Activated CD4-positive, CD25-positive, alpha-beta regulatory T cell treated with anti-CD3 and anti-CD28 coated beads, Interleukin-2, amount 50 U/mL, for 72 hours (primary cell): ENCODE measurements around the gene CLASP2.
"Not testable (repeated sequence)": the region's sequence is repeated elsewhere in the genome, so short reads cannot be mapped to it uniquely, and the experiment has no call there.

Experiments used
- DNase-seq: peaks from one replicate; pipeline ENCODE4 v3.0.0; 2021

Gene CLASP2

DNA sequence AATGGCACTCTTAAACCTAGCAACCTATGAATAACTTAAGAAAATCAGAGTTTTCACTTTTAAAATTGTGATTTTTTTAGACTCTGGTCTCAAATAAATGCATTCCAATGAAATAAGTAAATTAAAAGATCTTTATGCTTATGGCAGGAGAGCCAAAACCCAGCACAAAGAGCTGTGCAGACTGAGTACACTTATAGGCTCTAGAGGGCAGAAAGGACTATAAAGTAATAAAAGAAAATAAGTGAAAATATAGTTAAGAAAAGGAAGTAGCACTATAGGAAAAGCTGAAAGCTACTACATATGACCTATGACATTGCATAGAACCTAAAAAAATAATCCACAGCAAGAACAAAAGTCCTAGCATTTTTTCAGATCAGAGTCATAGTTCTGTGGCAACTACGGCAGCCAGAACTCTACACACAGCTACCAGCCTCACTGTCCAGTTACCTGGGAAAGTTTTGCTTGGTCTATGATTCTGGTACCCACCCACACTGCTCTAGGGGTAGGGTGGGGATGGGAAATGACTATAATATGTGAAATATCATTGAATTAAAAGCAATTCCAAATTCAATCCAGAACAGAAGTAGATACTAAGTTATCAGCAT is 30.5 kb downstream of the CLASP2 start:
- DNase-seq = no peak

DNA sequence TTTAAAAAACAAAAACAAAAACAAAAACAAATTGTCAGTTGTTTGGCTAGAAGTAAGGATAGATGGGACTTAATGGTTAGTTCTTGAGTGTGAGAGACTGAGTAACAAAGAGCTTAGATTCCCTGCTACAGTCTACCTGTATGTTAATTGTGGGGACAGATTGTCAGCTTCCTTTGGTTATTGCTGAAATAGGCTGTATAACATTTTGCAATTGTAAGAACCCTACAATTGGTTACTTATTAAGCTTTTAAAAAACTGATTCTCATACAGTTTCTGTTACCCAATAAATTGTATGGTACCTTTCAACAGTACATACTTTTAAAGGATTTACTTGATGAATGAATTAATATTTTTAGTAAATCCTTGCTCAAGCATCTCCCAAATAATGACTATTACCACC is 35.3 kb downstream of the CLASP2 start:
- no peak for DNase-seq

DNA sequence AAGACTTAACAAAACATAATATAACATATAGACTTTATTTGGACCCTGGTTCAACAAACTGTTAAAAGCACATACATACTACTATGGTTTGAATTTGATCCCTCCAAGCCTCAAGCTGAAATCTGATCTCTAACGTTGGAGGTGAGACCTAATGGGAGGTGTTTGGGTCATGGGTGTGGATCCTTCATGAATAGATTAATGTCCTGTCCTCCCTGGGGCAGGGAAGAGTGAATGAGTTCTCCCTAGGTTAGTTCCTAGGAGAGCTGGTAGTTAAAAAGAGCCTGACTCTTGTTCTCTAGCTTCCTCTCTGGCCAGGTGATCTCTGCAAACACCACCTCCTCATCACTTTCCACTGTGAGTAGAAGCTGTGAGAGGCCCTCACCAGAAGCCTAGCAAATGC is 36.4 kb downstream of the CLASP2 start:
- no peak for DNase-seq

GRCh38 chr3:33678073-33678472 is 40.0 kb downstream of the CLASP2 start:
- no peak for DNase-seq

GRCh38 chr3:33673436-33673835 is 44.6 kb downstream of the CLASP2 start:
- not testable (repeated sequence) for DNase-seq

- no peak for DNase-seq
Observed at GRCh38 chr3:33668618-33669017, 49.4 kb downstream of the CLASP2 start.

- DNase-seq = no peak
Observed at GRCh38 chr3:33665294-33665693, 52.8 kb downstream of the CLASP2 start.

GRCh38 chr3:33664195-33664594 is 53.9 kb downstream of the CLASP2 start:
- no peak for DNase-seq

GRCh38 chr3:33663042-33663441 is 55.0 kb downstream of the CLASP2 start:
- no peak for DNase-seq

- no peak for DNase-seq
Observed at GRCh38 chr3:33659856-33660434, 58.1 kb downstream of the CLASP2 start.

GRCh38 chr3:33658991-33659848 is 58.8 kb downstream of the CLASP2 start:
- no peak for DNase-seq

DNA sequence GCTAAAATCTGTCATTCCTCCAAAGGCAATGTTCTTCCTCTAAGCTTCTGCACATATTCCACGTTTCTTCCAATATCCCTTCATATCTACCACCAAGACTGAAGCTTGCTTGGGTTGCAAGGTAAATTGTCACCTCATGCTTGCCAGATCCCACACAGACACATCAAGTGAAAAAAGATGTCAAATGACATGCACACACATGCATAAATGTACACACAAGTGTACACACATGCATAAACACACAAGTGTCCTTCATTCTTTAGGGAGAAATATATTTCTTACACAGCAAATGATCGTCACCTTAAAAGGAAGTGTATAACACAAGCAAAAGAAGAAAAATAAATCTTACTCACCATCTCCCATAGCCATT is 59.4 kb downstream of the CLASP2 start:
- no peak for DNase-seq

DNA sequence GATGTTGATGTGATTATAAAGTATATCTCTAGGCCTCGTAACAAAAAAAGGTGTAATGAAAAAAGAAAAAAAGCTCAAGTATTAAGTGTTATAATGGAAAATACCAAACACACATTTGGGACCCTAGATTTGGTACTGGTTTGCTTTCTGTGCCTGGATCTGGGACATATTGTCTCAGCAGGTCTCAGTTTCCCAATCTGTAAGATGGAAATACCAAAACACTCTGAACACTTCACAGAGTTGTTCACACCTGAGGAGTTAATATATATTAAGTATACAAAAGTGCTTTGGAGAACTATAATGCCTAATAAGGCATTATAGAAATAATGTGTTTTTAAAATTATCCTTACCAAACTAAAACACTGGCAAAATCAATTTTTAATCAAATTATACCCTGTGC is 60.0 kb downstream of the CLASP2 start:
- DNase-seq = no peak

DNA sequence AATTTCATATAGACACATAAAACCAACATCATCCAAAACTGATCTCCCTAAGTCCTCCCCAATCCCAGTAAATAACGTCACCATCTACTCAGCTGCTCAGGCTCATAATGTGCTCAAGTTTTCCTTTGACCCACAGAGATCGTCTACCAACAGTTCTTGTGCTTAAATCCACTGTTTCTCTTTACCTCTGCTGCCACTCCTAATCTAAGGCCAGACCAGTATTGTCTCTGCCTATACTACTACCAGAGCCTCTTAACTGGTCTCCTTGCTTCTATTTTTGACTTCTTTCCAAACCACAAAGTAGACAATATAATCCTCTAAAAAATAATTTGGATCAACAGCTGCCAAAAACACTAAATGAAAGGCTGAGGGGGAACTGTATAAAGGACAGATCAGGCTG is 65.3 kb downstream of the CLASP2 start:
- DNase-seq = no peak

GRCh38 chr3:33651101-33651500 is 67.0 kb downstream of the CLASP2 start:
- not testable (repeated sequence) for DNase-seq

GRCh38 chr3:33650495-33650894 is 67.6 kb downstream of the CLASP2 start:
- no peak for DNase-seq

DNA sequence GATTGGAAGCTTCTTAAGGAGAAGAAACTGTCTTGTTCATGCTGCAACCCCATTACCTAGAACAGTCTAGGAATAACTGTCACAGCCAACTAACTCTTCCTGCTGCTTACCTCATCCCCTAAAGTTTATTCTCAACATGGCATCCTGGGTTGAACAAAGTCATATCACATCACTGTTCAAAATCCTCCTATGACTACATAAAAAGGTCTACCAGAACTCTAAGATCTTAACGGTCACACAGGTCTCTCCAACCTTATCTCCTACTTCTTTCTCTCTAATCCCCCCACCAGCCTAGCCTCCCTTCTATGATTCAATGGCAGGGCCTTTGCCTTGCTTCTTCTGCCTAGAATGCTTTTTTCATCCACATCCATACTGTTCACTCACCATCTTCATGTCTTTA is 69.3 kb downstream of the CLASP2 start:
- no peak for DNase-seq

DNA sequence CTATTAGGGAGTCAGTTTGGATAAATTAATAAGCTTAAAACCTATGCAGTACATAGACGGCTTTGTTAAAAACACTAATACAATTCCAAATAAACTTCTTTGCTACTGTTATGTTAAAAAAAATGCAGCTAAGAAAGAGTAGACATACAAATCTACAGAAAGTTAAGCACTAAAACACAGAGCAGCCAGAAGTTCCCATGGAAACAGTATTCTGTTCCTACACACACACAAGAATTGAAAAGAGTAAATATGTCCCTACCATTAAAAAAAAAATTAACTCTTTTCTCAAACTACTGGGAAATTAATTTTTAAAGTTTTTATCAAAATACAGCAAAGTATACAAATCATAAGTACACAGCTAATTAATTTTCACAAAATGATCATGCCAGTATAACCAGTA is 71.6 kb downstream of the CLASP2 start:
- no peak for DNase-seq

GRCh38 chr3:33645060-33645647 is 72.9 kb downstream of the CLASP2 start:
- DNase-seq = no peak

DNA sequence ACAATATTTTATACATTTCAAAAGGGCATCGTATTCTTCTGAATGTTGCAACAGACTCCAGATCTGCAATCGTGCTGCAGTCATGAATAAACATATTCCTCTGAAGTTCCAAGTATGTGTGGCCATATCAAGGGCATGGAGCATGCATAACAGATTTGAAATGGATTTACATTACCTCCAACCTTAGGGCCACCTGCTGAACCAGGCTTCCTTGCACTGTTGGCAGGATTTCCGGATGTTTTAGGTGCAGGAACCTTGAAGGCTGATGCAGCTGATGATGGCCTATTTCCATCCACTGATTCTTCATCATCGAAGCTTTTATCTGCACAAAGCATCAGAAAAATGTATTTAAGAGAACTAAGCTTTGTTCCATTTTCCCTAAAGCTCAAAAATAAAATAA is 73.5 kb downstream of the CLASP2 start:
- no peak for DNase-seq

DNA sequence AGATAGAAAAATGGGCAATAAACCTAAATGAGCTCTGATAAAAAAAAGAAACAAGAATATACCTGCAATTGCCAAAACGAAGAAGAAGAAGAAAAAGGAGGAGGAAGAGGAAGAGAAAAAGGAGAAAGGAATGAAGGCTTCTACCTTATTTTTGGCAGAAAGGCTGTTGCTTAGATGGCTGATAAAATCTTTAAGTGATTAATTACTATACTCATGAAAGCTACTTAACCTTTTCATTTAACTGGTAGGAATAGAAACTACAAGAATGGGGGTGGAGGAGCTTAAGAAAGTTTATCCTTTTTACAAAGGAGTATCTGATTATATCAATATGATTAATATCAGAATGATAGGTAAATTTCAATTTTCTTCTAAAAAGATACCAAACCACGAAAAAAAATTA is 75.2 kb downstream of the CLASP2 start:
- DNase-seq = no peak

- no peak for DNase-seq
Observed at GRCh38 chr3:33639889-33640288, 78.2 kb downstream of the CLASP2 start.

GRCh38 chr3:33637482-33637881 is 80.6 kb downstream of the CLASP2 start:
- no peak for DNase-seq
